A549 (cell line): ENCODE results near the gene EEF1B2. TPM values are rescaled to one million over a fixed set of nuclear protein-coding genes. Genes with fewer than 3 reads are reported as not detected.

Experiments
- ATAC-seq, 2 experiments: fragments of 200-7000 bp in 1 of 2; fragments of >200 bp in 1 of 2; cut with Nextera tagmentation in 1 of 2; cut with Tn5 transposase in 1 of 2; 3 replicates each; pipeline versions ENCODE4 v1.8.0 to v1.9.1; 2018 to 2020; ENCODE audit warnings: mild to moderate bottlenecking in 1 of 2, moderate library complexity in 1 of 2
- CTCF ChIA-PET: fragments of 300-600 bp; sonication (Branson Sonifier 250); formaldehyde crosslinking; extraction: SDS; loops from one replicate; lab custom pipeline; 2021; ENCODE audit warnings: antibody characterized with exemption, inconsistent platforms; lab: Yijun Ruan, JAX
- POLR2A ChIA-PET: fragments of 350-600 bp; formaldehyde crosslinking; extraction: SDS; loops from one replicate; lab custom pipeline; 2021; ENCODE audit warnings: antibody characterized with exemption, inconsistent platforms; lab: Yijun Ruan, JAX
- DNase-seq, 2 experiments: peaks; one replicate each; pipeline versions ENCODE4 v3.0.0 to v3.0.0-alpha.2; 2011 to 2016; ENCODE audit warnings: low read depth in 1 of 2, low spot score in 1 of 2
- FAIRE-seq: peaks from 2 replicates; lab custom pipeline; 2011; peaks lifted over from hg19 to GRCh38; lab: Jason Lieb, UNC
- H3K27ac ChIP-seq, 2 experiments: fragments of >200 bp; sonication (Bioruptor Twin); formaldehyde crosslinking; 3 replicates each; pipeline ENCODE4 v1.5.1; 2016 to 2017
- H3K4me1 ChIP-seq: fragments of >200 bp; sonication (Bioruptor Twin); formaldehyde crosslinking; 3 replicates; pipeline ENCODE4 v1.6.1; 2016
- H3K4me2 ChIP-seq: fragments of >200 bp; sonication (Bioruptor Twin); formaldehyde crosslinking; 3 replicates; pipeline ENCODE4 v1.6.1; 2016
- H3K4me3 ChIP-seq: fragments of >200 bp; sonication (Bioruptor Twin); formaldehyde crosslinking; 3 replicates; pipeline ENCODE4 v1.5.1; 2016
- H3K9me3 ChIP-seq: fragments of >200 bp; sonication (Bioruptor Twin); formaldehyde crosslinking; 3 replicates; pipeline ENCODE4 v1.6.1; 2016
- ATOH8 ChIP-seq: fragments of 250-450 bp; sonication (Bioruptor Pico); IDR thresholded peaks from 2 replicates; pipeline ENCODE4 v1.5.0; 2020; ENCODE audit warnings: low read depth, mild to moderate bottlenecking, moderate library complexity
- BCL3 ChIP-seq: fragments of >200 bp; sonication (Bioruptor Twin); formaldehyde crosslinking; IDR thresholded peaks from 3 replicates; pipeline ENCODE4 v1.6.1; 2016
- CEBPB ChIP-seq, 2 experiments: fragments of >200 bp in 1 of 2; sonication (Bioruptor Twin) in 1 of 2; formaldehyde crosslinking in 1 of 2; IDR thresholded peaks; 2 replicates each; pipeline ENCODE4 v1.6.1; 2012 to 2016
- CHD2 ChIP-seq: fragments of 150-350 bp; IDR thresholded peaks from 2 replicates; pipeline ENCODE4 v1.6.1; 2014; ENCODE audit warnings: low read length; ENCODE audit not compliant: partially characterized antibody
- EHF ChIP-seq: fragments of 250-450 bp; sonication (Bioruptor Pico); IDR thresholded peaks from 2 replicates; pipeline ENCODE4 v1.5.0; 2020; ENCODE audit warnings: mild to moderate bottlenecking
- GATA3 ChIP-seq: IDR thresholded peaks from 2 replicates; pipeline ENCODE4 v1.6.1; 2012; ENCODE audit warnings: borderline replicate concordance
- HDAC2 ChIP-seq: fragments of 200-600 bp; sonication (generic); IDR thresholded peaks from 2 replicates; pipeline ENCODE4 v1.6.1; 2016
- HMGXB4 ChIP-seq: fragments of 250-450 bp; sonication (Bioruptor Pico); IDR thresholded peaks from 2 replicates; pipeline ENCODE4 v1.5.0; 2021; ENCODE audit warnings: mild to moderate bottlenecking, moderate library complexity, borderline replicate concordance
- HOXA7 ChIP-seq: fragments of 250-450 bp; sonication (Bioruptor Pico); IDR thresholded peaks from 2 replicates; pipeline ENCODE4 v1.5.0; 2020; ENCODE audit warnings: mild to moderate bottlenecking, moderate library complexity
- JUN ChIP-seq, 2 experiments: fragments of >200 bp; sonication (Bioruptor Twin); formaldehyde crosslinking; IDR thresholded peaks; 2 replicates in 1 of 2; 3 replicates in 1 of 2; pipeline ENCODE4 v1.6.1; 2016 to 2017
- JUNB ChIP-seq: fragments of >200 bp; sonication (Bioruptor Twin); formaldehyde crosslinking; IDR thresholded peaks from 2 replicates; pipeline ENCODE4 v1.6.1; 2016
- KDM1A ChIP-seq: fragments of 200-600 bp; sonication (generic); IDR thresholded peaks from 2 replicates; pipeline ENCODE4 v1.6.1; 2016; ENCODE audit warnings: low read depth, mild to moderate bottlenecking
- KDM5A ChIP-seq: fragments of 200-600 bp; sonication (generic); IDR thresholded peaks from 2 replicates; pipeline ENCODE4 v1.6.1; 2016; ENCODE audit warnings: antibody characterized with exemption, mild to moderate bottlenecking
- MAX ChIP-seq: IDR thresholded peaks from 2 replicates; pipeline ENCODE4 v1.6.1; 2012
- NFE2L2 ChIP-seq: fragments of 150-350 bp; conservative IDR thresholded peaks from 2 replicates; pipeline ENCODE4 v1.6.1; 2014; ENCODE audit warnings: low read length
- NPAS2 ChIP-seq: fragments of 250-450 bp; sonication (Bioruptor Pico); IDR thresholded peaks from 2 replicates; pipeline ENCODE4 v1.8.0; 2022; ENCODE audit warnings: mild to moderate bottlenecking, moderate library complexity, borderline replicate concordance
- PHF8 ChIP-seq: fragments of 200-600 bp; sonication (generic); IDR thresholded peaks from 2 replicates; pipeline ENCODE4 v1.6.1; 2016; ENCODE audit warnings: low read depth, mild to moderate bottlenecking, antibody characterized with exemption, moderate library complexity, borderline replicate concordance
- POLR2A ChIP-seq: IDR thresholded peaks from 2 replicates; pipeline ENCODE4 v1.6.1; 2012; ENCODE audit warnings: mild to moderate bottlenecking, low read length
- REST ChIP-seq: fragments of 200-600 bp; sonication (generic); IDR thresholded peaks from 2 replicates; pipeline ENCODE4 v1.6.1; 2016; ENCODE audit warnings: antibody characterized with exemption, mild to moderate bottlenecking, moderate library complexity
- RNF2 ChIP-seq: fragments of 200-600 bp; sonication (generic); IDR thresholded peaks from 2 replicates; pipeline ENCODE4 v1.6.1; 2016; ENCODE audit warnings: low read depth, mild to moderate bottlenecking, antibody characterized with exemption, moderate library complexity, borderline replicate concordance
- USF2 ChIP-seq: fragments of 450-650 bp; IDR thresholded peaks from 2 replicates; pipeline ENCODE4 v1.6.1; 2014; ENCODE audit warnings: antibody characterized with exemption
- ZFP36 ChIP-seq: fragments of 450-650 bp; IDR thresholded peaks from 2 replicates; pipeline ENCODE4 v1.6.1; 2014; ENCODE audit warnings: borderline replicate concordance; ENCODE audit not compliant: partially characterized antibody
- ZNF302 ChIP-seq: fragments of 250-450 bp; sonication (Bioruptor Pico); IDR thresholded peaks from 2 replicates; pipeline ENCODE4 v1.9.0; 2021; ENCODE audit warnings: inconsistent platforms, mild to moderate bottlenecking, moderate library complexity
- WGBS: methylation state at CpG from one replicate; pipeline ENCODE4 v1.1.6; 2017; ENCODE audit errors: missing lambda C conversion rate; 5-methylcytosine and 5-hydroxymethylcytosine counted together
- polyA plus RNA-seq, 4 experiments: library from polyadenylated mRNA; depleted of rRNA in 3 of 4; stranded (reverse); fragments of >200 nt; fragmentation: RNase III in 1 of 4; extraction: RNeasy Plus Mini Kit Qiagen cat#74134 plus additional on column Dnase treatment in 1 of 4; gene quantifications; 2 replicates in 3 of 4; 3 replicates in 1 of 4; pipeline ENCODE4 v1.2.3, GENCODE V29; 2011 to 2017

EEF1B2 gene
- polyA plus RNA-seq, 2 of the 4 experiments (the other 2 are of a cell fraction), result 1,005 to 1,363 TPM

- no peaks in the 10 kb centered on the region for H3K9me3 ChIP-seq
- H3K4me2 ChIP-seq, result no peak overlapping the region
- TF ChIP-seq JUNB (no peak), JUN (IDR thresholded peaks at IDR 0.05) (no peak), NFE2L2 (no peak), BCL3 (no peak), HOXA7 (CRISPR knock-in tag) (no peak), HDAC2 (no peak), ATOH8 (CRISPR knock-in tag) (no peak), EHF (CRISPR knock-in tag) (no peak), MAX (no peak), PHF8 (no peak), ZFP36 (no peak), KDM1A (no peak), ZNF302 (CRISPR knock-in tag) (no peak), KDM5A (no peak), CEBPB (IDR thresholded peaks at IDR 0.05) (no peak), GATA3 (no peak)
- ATAC-seq (no peak), DNase-seq (no peak), FAIRE-seq (no peak)
- no peak overlapping the region for H3K4me3 ChIP-seq
- ChIA-PET POLR2A (no interaction called here), CTCF (no interaction called here)
- no peak overlapping the region for H3K27ac ChIP-seq
- no peaks in the 10 kb centered on the region for H3K4me1 ChIP-seq
- WGBS, result 7% methylated on average over 2 of the region's 2 CpGs
Measured at GRCh38 chr2:206190111-206190510, 30.4 kb downstream of the EEF1B2 start.

GRCh38 chr2:206190689-206191088 is 31.0 kb downstream of the EEF1B2 start:
- H3K9me3 ChIP-seq, result no peaks in the 10 kb centered on the region
- TF ChIP-seq POLR2A, result no peak
- TF ChIP-seq NPAS2 (CRISPR knock-in tag), result no peak
- no peak for TF ChIP-seq CHD2
- TF ChIP-seq ATOH8 (CRISPR knock-in tag), result no peak
- no peak for TF ChIP-seq JUNB
- TF ChIP-seq MAX, result no peak
- TF ChIP-seq NFE2L2, result no peak
- TF ChIP-seq REST, result no peak
- no peak for TF ChIP-seq HMGXB4
- no peak for TF ChIP-seq USF2
- no peak for TF ChIP-seq RNF2
- TF ChIP-seq JUN (IDR thresholded peaks at IDR 0.05), result no peak
- H3K4me2 ChIP-seq, result no peak overlapping the region
- ChIA-PET CTCF (no interaction called here), POLR2A (no interaction called here)
- no peak overlapping the region for H3K27ac ChIP-seq
- no peak overlapping the region for H3K4me3 ChIP-seq
- WGBS, result 70% methylated on average over 5 of the region's 5 CpGs
- H3K4me1 ChIP-seq, result no peaks in the 10 kb centered on the region
- ATAC-seq (no peak), DNase-seq (no peak), FAIRE-seq (no peak)
